HG03439 (cell line): ENCODE measurements around the gene CFAP45.

ENCODE experiments used
- ATAC-seq: cut with Tn5 transposase; IDR thresholded peaks from one replicate; pipeline ENCODE4 v1.9.1; 2021; ENCODE audit warnings: mild to moderate bottlenecking, moderate library complexity; ENCODE audit not compliant: unreplicated experiment

Gene CFAP45, protein sequence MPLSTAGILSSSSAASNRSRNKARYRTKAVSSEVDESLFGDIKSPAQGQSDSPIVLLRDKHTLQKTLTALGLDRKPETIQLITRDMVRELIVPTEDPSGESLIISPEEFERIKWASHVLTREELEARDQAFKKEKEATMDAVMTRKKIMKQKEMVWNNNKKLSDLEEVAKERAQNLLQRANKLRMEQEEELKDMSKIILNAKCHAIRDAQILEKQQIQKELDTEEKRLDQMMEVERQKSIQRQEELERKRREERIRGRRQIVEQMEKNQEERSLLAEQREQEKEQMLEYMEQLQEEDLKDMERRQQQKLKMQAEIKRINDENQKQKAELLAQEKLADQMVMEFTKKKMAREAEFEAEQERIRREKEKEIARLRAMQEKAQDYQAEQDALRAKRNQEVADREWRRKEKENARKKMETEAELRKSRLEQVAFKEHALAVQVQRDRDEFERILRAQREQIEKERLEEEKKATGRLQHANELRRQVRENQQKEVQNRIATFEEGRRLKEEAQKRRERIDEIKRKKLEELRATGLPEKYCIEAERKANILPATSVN

GRCh38 chr1:159900086-159900680, at the start of gene CFAP45:
TSS of gene CFAP45 (minus strand) at chr1:159900165. CDS start at chr1:159900098, 67 bp downstream.
- ATAC-seq = no peak

DNA sequence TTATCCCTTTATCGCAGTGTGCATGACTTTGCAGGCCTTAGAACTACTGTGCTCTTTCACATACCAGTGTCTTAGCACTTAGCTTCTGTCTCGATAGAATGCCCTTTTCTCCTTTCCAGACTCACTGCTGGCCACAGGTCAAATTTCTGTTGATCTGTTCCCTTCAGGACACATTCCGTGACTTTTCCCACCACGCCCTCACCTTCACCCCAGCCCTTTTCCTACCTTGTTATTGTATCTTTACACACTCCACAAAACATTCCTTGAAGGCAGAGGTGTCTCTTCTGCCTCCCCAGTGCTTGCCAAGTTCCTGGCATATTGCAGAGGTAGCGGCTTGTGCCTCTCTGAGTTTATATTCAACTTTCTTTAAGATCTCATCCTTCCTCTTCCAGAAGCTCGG, 49.2 kb upstream of the CFAP45 start:
- ATAC-seq = no peak

DNA sequence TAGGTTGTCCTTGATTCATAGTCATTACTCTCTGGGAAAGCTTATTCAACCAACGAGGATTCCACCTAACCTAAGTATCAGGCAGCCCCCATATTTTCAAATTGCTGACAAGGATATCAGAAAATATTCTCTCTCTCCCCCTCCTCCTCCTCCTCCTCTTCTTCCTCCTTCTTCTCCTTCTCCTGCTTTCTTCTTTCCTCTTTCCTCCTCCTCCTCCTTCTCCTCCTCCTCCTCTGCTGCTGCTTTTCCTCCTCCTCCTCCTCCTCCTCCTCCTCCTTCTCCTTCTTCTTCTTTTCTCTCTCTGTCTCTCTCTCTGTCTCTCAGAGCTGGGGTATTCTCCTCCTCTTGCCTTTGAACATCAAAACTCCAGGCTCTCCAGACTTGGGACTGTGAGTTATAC, 48.0 kb upstream of the CFAP45 start:
- ATAC-seq = no peak

DNA sequence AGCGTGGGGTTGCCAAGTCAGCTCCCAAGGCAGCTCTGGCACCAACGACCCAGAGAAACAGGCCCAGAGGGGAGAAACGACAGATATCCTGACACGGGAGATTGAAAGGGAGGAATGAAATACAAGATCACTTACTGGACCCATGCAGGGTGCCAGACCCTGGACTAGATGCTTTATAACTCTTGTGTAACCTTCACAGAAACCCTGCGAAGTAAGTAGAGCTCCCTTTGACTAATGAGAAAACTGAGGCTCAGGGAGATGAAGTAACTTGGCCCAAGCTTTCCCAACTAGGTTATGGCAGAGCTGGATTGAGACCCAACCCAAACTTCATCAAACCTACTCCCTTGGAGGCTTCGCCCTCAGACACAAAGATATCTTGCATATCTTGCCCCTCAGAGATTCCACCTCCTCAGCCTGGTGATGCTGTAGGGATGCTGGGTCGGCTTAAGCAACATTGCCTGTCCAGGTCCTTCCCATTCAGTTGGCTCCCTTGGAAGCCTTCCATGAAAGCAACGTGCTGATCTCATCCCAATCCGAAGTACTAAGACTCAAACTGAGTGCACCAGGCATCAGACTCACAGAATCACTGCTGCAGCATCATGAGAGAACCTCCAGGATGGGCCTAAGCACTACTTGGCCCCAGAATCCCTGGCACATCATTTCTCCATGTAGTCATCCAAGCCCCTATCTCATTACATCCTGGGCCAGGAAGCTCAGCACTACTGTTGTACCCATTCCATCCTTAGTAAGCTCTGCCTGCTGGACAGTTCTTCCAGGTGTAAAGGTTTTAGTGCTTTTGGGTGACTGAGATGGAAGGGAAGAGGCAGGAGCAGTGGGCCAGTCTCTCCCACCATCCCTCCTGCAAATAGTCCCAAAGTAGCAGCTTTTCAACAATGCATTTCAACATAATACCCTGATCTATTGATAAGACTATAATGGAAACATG, 46.5 kb upstream of the CFAP45 start:
- ATAC-seq = no peak

- no peak for ATAC-seq
Observed at GRCh38 chr1:159945483-159946241, 45.7 kb upstream of the CFAP45 start, which contains the start of gene IGSF9. TSS of gene IGSF9 (minus strand) at chr1:159945613. CDS start at chr1:159943454, 2,159 bp downstream.

DNA sequence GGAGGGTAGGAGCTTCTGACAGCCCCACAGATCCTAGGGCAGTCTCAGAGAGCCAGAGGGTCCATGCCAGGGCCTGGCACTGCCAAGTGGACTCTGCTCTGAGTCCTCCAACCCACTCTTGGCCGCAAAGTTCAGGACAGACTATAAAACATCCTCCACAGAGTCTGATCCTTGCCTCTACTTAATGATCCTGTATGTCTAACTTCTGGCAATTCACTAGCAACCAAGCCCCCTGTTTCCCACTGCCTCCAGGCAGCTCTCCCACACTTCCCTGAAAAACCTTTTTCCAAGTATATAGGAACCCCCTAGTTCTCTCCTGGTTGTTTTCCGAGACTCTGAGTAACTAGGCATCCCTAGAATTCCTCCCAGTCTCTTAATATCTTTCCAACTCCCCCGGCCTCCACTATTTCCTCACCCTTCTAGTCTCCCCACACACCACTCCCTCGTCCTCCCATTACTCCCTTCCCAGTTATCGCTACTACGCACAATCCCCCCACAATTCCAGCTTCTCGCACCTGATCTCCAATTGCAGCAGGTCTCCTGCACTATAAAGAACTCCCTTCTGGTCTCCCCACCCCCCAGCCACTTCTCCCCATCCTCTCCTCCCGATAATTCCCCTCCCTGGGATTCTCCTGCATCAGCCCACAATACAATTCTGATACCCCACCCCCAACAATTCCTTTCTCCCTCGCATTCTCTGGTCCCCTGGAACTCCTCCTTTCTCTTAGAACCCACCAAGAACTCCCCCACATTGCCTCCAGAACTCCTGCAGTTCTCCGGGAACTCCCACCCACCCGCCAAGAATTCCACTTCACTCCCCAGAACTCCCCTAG, 44.9 kb upstream of the CFAP45 start:
- no peak for ATAC-seq

DNA sequence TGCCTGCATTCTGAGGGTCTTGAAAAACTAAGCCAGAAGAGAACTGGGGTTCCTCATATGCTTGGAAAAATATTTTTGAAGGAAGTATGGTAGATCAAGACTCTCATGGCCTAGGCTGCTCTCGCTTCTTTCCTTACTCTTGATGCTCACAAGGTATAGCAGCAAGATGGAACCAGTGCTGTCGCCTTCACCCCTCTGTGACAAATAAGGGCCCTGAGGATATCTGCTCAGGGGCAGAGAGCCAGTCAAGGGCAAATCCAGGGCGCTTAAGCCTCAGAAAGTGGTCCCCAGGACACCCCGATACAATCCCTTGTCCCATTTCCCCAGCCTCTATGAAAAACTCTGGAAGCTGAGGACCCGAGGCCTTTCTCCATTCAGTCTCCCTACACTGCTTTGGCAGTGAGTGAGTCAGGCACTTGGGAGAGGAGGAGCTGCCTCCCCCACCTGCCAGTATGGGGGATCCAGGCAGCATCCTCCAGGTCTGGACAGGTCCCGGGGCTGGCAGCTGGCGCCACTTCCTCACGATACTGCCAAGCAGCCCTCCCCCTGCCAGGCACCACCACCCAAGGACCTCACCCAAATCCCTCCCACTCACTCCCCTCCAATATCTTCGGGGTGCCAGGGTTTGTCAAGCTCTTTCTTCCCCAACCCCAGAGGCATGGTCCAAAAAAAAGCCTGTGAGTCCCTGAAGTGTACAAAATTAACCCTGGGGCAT, 44.1 kb upstream of the CFAP45 start:
- ATAC-seq = no peak

GRCh38 chr1:159943278-159943640, 43.3 kb upstream of the CFAP45 start:
- no peak for ATAC-seq

DNA sequence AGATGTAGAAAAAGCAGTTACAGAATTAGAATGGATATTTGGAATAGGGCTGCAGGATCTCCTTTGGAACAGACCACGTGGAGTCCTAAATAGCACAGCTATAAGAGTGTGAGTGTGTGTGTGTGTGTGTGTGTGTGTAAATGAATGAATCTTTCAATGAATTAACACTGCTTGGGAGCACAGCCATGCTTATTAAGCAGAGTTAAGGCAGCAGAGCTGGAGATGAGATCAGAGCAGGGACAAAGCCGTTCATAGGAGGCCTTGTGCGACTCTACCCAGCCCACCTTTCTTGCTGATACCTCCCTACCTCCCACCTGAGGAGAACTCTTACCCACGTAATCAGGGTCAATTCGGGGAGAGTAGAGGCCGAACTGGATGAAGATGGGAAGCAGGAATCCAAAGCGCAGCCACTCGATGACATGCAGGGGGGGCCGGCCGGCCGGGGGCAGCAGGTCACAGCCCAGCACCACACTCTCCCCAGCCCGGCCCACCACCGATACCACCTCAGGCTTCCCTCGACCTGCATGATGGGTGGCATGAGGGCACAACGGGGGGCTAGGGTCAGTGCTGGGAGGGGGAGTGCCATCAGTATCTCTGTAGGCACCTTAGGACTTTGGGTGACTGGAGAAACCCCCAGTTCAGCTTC, 42.8 kb upstream of the CFAP45 start:
- ATAC-seq = no peak

DNA sequence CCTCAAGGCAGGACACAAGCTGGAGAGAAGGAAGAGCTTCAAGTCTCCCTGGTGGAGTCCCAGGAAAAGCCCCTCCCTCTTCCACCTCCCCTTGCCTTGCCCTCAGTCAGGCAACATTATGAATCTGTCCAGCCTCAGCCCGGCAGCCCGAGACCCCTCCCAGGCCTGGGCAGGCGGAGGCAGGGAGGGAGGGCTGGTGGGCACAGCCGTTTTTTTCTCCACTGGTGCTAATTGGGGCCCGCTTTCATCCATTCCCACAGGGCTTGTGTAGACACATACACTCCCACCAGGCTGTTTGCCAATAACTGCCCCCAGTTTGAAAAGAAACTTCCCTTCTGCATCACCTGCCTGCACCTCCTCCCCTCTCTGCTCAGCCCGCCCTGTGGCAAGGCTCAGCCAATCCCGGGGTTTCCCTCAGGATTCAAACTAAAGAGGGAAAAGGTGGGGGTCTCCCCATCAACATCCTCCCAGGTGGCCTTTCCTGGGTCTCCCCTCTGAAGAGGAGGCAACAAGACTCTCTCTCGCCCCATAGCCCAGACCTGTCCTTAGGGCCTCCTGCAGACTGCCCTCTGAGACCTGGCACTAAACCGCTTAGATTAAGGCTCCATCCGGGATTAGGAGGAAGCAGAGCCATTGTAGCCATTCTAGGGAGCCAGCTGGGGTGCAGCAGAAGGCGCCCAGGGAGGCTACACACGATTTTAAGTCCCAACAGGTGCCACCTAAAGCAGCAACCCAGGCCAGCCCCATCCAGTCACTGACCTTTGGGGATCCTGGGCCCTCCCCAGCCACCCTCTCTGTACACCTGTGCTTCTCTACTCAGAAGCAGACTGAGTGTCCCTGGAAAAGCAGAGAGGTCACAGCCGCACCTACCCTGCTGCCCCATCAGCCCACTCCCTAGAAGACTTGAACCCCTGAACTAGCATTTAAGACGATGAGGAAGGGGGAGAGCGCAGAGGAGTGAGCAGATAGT, 41.9 kb upstream of the CFAP45 start:
- no peak for ATAC-seq

DNA sequence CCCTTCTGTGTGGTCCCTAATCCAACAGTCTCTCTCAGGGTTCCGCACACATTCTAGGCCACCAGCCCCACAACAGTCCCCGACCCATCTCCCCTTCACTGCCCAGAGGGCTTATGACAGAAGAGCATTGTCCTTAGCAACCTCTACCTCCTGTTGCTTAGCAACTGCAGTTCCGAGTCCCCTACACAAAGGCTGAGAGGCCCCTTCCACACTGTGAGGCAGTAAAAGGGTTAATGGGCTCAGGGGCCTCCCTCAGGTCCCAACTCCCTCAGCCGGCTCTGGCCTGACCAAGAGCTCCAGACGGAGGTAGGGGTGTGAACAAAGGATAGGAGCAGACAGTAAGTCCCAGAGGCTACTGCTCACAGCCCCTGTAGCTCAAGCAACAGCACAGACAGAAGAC, 41.2 kb upstream of the CFAP45 start:
- ATAC-seq = no peak

GRCh38 chr1:159940006-159940620, 40.1 kb upstream of the CFAP45 start:
- no peak for ATAC-seq

GRCh38 chr1:159939678-159940002, 39.7 kb upstream of the CFAP45 start:
- no peak for ATAC-seq

DNA sequence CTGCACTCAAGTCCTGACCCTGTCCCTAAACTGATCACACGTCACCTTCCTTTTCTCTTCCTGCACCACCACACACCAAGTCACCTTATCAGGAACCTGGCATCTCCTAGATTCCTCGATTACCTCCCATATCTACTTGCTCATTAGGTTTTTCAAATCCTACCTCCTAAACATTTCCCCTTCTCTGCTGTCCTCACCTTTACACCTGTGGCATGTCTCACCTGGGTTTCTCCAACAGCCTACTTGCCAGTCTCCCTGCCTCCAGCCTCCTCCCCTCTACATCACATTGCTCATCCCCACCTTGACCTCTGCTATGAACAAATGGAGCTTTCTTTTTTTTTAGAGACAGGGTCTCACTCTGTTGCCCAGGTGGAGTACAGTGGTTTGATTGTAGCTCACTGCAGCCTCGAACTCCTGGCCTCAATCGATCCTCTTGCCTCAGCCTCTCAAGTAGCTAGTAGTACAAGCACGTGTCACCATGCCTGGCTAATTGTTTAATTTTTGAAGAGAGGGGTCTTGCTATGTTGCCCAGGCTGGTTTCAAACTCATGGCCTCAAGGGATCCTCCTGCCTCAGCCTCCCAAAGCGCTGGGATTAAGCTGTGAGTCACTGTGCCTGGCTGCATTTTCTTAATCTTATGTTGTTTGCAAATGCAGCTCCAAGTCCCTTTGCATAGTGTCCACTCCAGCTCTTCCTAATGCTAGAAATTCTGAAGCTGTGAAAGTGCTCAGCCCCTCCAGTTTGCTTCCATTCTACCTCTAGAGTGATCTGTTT, 39.1 kb upstream of the CFAP45 start:
- no peak for ATAC-seq

- ATAC-seq = no peak
Observed at GRCh38 chr1:159938211-159938852, 38.4 kb upstream of the CFAP45 start.
